GM12878 (cell line): ENCODE measurements around the gene CCDC18. TPM values are rescaled to one million over a fixed set of nuclear protein-coding genes. Genes with fewer than 3 reads are reported as not detected.
A peak's percentile ranks its signal among the peaks of the same experiment; 100 is the strongest.

Experiments
- ATAC-seq: fragments of 200-7000 bp; cut with Tn5 transposase; 3 replicates; pipeline ENCODE4 v1.9.1; 2020; ENCODE audit warnings: mild to moderate bottlenecking, moderate library complexity
- BruUV-seq: library from RNA; stranded (reverse); fragments of 400-500 nt; replicated peaks from 2 replicates; lab custom pipeline; 2021; lab: Mats Ljungman, UMichigan
- CTCF ChIA-PET: fragments of 300-600 bp; sonication (Branson Sonifier 250); formaldehyde crosslinking; extraction: SDS; loops from one replicate; lab custom pipeline; 2021; ENCODE audit warnings: inconsistent platforms; lab: Yijun Ruan, JAX
- POLR2A ChIA-PET: fragments of 350-600 bp; formaldehyde crosslinking; extraction: SDS; loops from one replicate; lab custom pipeline; 2021; ENCODE audit warnings: inconsistent platforms; lab: Charles Lee
- RAD21 ChIA-PET: fragments of 300-600 bp; sonication (Branson Sonifier 250); formaldehyde crosslinking; loops from one replicate; lab custom pipeline; 2023; ENCODE audit warnings: antibody characterized with exemption; ENCODE audit not compliant: unreplicated experiment; lab: Charles Lee
- SMC1A ChIA-PET: fragments of 300-600 bp; sonication (Branson Sonifier 250); formaldehyde crosslinking; loops from one replicate; lab custom pipeline; 2023; ENCODE audit not compliant: unreplicated experiment, uncharacterized antibody; lab: Charles Lee
- DNase-seq: peaks from one replicate; pipeline ENCODE4 v3.0.0-alpha.2; 2011; ENCODE audit warnings: low read depth, low spot score
- FAIRE-seq: peaks from 3 replicates; lab custom pipeline; 2011; peaks lifted over from hg19 to GRCh38; lab: Jason Lieb, UNC
- H2AFZ ChIP-seq: 2 replicates; pipeline ENCODE4 v1.6.0; 2011; ENCODE audit warnings: low read depth, low read length, control low read depth; ENCODE audit not compliant: control insufficient read depth
- H3K27ac ChIP-seq: 2 replicates; pipeline ENCODE4 v1.5.1; 2011; ENCODE audit warnings: control low read depth; ENCODE audit not compliant: control insufficient read depth, insufficient read depth
- H3K27me3 ChIP-seq, 2 experiments: replicated peaks in 1 of 2; 2 replicates each; pipeline versions ENCODE4 v1.6.0 to v1.6.1; 2011; ENCODE audit warnings: low read length in 1 of 2; ENCODE audit not compliant: control insufficient read depth in 2 of 2, insufficient read depth in 2 of 2
- H3K36me3 ChIP-seq, 2 experiments: 2 replicates each; pipeline ENCODE4 v1.5.1; 2011; ENCODE audit warnings: low read length in 1 of 2; ENCODE audit not compliant: control insufficient read depth in 2 of 2, insufficient read depth in 2 of 2
- H3K4me1 ChIP-seq: 2 replicates; pipeline ENCODE4 v1.6.1; 2011; ENCODE audit warnings: mild to moderate bottlenecking, low read length, moderate library complexity, mixed read lengths; ENCODE audit not compliant: control insufficient read depth, insufficient read depth
- H3K4me2 ChIP-seq: 2 replicates; pipeline ENCODE4 v1.6.0; 2011; ENCODE audit warnings: control low read depth; ENCODE audit not compliant: control insufficient read depth, insufficient read depth
- H3K4me3 ChIP-seq: fragments of 200-600 bp; sonication (generic); 2 replicates; pipeline ENCODE4 v1.5.1; 2016
- H3K79me2 ChIP-seq: 2 replicates; pipeline ENCODE4 v1.6.0; 2011; ENCODE audit warnings: low read length; ENCODE audit not compliant: control insufficient read depth, insufficient read depth
- H3K9ac ChIP-seq: 2 replicates; pipeline ENCODE4 v1.8.0; 2011; ENCODE audit warnings: low read length, control low read depth, mixed read lengths; ENCODE audit not compliant: control insufficient read depth, insufficient read depth
- H3K9me3 ChIP-seq: replicated peaks from 3 replicates; pipeline ENCODE4 v1.5.1; 2011; ENCODE audit warnings: mild to moderate bottlenecking, low read length; ENCODE audit not compliant: control insufficient read depth, insufficient read depth
- H4K20me1 ChIP-seq: 2 replicates; pipeline ENCODE4 v1.6.0; 2011; ENCODE audit not compliant: control insufficient read depth, insufficient read depth
- ATF2 ChIP-seq: IDR thresholded peaks from 2 replicates; pipeline ENCODE4 v1.6.1; 2012; ENCODE audit warnings: low read length, inconsistent platforms
- BCL11A ChIP-seq: IDR thresholded peaks from 2 replicates; pipeline ENCODE4 v1.6.1; 2011; ENCODE audit warnings: low read depth, low read length
- BHLHE40 ChIP-seq, 2 experiments: fragments of 450-650 bp in 1 of 2; IDR thresholded peaks; 2 replicates each; pipeline ENCODE4 v1.6.1; 2011 to 2017; ENCODE audit warnings: low read depth in 2 of 2, borderline replicate concordance in 1 of 2, improper control_type of control experiment in 1 of 2, low read length in 1 of 2, mild to moderate bottlenecking in 1 of 2
- CTCF ChIP-seq, 3 experiments: IDR thresholded peaks in 2 of 3; conservative IDR thresholded peaks in 1 of 3; 2 replicates each; pipeline ENCODE4 v1.5.1; 2011; ENCODE audit warnings: low read depth in 3 of 3, low read length in 3 of 3, mild to moderate bottlenecking in 3 of 3, control low read depth in 2 of 3, moderate library complexity in 2 of 3, inconsistent platforms in 1 of 3, mixed read lengths in 1 of 3; ENCODE audit not compliant: control insufficient read depth in 2 of 3, insufficient read depth in 1 of 3; ENCODE audit errors: extremely low read depth in 1 of 3
- ELK1 ChIP-seq: IDR thresholded peaks from 2 replicates; pipeline ENCODE4 v1.6.1; 2012; ENCODE audit warnings: low read depth, low read length, improper control_type of control experiment
- FOXK2 ChIP-seq: fragments of 450-650 bp; IDR thresholded peaks from 2 replicates; pipeline ENCODE4 v1.6.1; 2017; ENCODE audit warnings: mild to moderate bottlenecking, moderate library complexity
- MXI1 ChIP-seq: fragments of 150-350 bp; IDR thresholded peaks from 2 replicates; pipeline ENCODE4 v1.6.1; 2011; ENCODE audit warnings: low read depth, mild to moderate bottlenecking, inconsistent platforms, low read length, improper control_type of control experiment
- POU2F2 ChIP-seq: IDR thresholded peaks from 3 replicates; pipeline ENCODE4 v1.6.1; 2011; ENCODE audit warnings: low read depth, mild to moderate bottlenecking, low read length, borderline replicate concordance
- RB1 ChIP-seq: fragments of 450-650 bp; formaldehyde crosslinking; IDR thresholded peaks from 2 replicates; pipeline ENCODE4 v1.6.1; 2017; ENCODE audit warnings: mild to moderate bottlenecking, borderline replicate concordance
- RCOR1 ChIP-seq: conservative IDR thresholded peaks from 2 replicates; pipeline ENCODE4 v1.6.1; 2012; ENCODE audit warnings: low read depth, low read length, improper control_type of control experiment
- STAT3 ChIP-seq: IDR thresholded peaks from 2 replicates; pipeline ENCODE4 v1.6.1; 2011; ENCODE audit warnings: low read depth, low read length, improper control_type of control experiment
- WGBS: methylation state at CpG from one replicate; pipeline ENCODE4 v1.1.6; 2016; ENCODE audit warnings: low lambda C conversion rate; ENCODE audit not compliant: insufficient replicate concordance, insufficient coverage; ENCODE audit errors: missing lambda C conversion rate; 5-methylcytosine and 5-hydroxymethylcytosine counted together
- in situ Hi-C: fragments of 300-500 bp; cut with MboI; formaldehyde crosslinking; loops from 9 replicates; pipeline ENCODE4 v1.14.3; 2018; ENCODE audit warnings: mixed read lengths
- intact Hi-C: fragments of 100-400 bp; cut with micrococcal nuclease; formaldehyde crosslinking; loops from one replicate; pipeline ENCODE4 v1.14.2; 2022; ENCODE audit not compliant: unreplicated experiment
- polyA plus RNA-seq, 11 experiments: library from polyadenylated mRNA; depleted of rRNA in 4 of 11; unstranded in 6 of 11; stranded (reverse) in 5 of 11; fragments of >200 nt; fragmentation: Nextera tagmentation in 4 of 11; fragmentation: Illumina TruSeq in 1 of 11; extraction: Ambion mirVana in 4 of 11; extraction: Trizol in 1 of 11; gene quantifications; 1 replicate in 1 of 11; 2 replicates in 10 of 11; pipeline versions ENCODE4 v1.2.1 to v1.2.3, GENCODE V29; 2011 to 2016; ENCODE audit warnings: inconsistent platforms in 2 of 11, missing spikeins in 2 of 11, low read depth in 1 of 11
- total RNA-seq, 4 experiments: library from RNA; depleted of rRNA in 3 of 4; stranded (reverse); fragments of >200 nt in 3 of 4; fragmentation: Illumina TruSeq in 1 of 4; extraction: Trizol in 1 of 4; gene quantifications; 2 replicates each; pipeline versions ENCODE4 v1.2.1 to v1.2.3, GENCODE V29; 2013 to 2021

The CCDC18 gene
- total and polyA plus RNA-seq, 10 of the 15 experiments (the other 5 are each of a cell fraction or from before 2014, with no cell fraction given), result 15.6 to 34.9 (median 19.5) TPM

- no peak for FAIRE-seq
- peak overlapping the region; percentile 99 for H3K27ac ChIP-seq
- H3K9me3 ChIP-seq, result peaks cover 4% of the 10 kb centered on the region
- peaks cover 90% of the 10 kb centered on the region for H3K79me2 ChIP-seq
- peak overlapping the region; percentile 99 for H3K9ac ChIP-seq
- intact Hi-C loops (loop anchor here (2.0 to 10.0 kb wide), 2 partner anchors 344 to 668 kb away; partner anchors contain the start of gene RPL5), in situ Hi-C loops (no loop called here)
- H4K20me1 ChIP-seq, result peaks cover 2% of the 10 kb centered on the region; the same call in 1 of the 2 replicates
- SMC1A ChIA-PET, result interaction anchor here (1.1 to 1.7 kb wide), 5 partner anchors 8 to 98 kb away, joined by 3 to 7 read pairs (median 4); partner anchors contain the start of gene MTF2
- H3K27me3 ChIP-seq, result no peaks in the 10 kb centered on the region
- DNase-seq, result no peak
- 2% methylated on average over 5 of the region's 5 CpGs for WGBS
- no peak for ATAC-seq
- BruUV-seq, result no TSS peak
- H3K4me3 ChIP-seq, result peak overlapping the region; percentile 89
- no peak for TF ChIP-seq RCOR1
- TF ChIP-seq ELK1, result no peak
- TF ChIP-seq MXI1, result peak; percentile 22; the same call in 1 of the 2 replicates
- no peak for TF ChIP-seq FOXK2
- TF ChIP-seq ATF2, result no peak
- no peak for TF ChIP-seq POU2F2
- no peak for TF ChIP-seq STAT3
- TF ChIP-seq RB1, result no peak
- TF ChIP-seq BCL11A, result no peak
- TF ChIP-seq CTCF (IDR thresholded peaks at IDR 0.05 in 2 of 3, conservative IDR thresholded peaks at IDR 0.05 in 1 of 3; ENCODE audit: control insufficient read depth in 2 of 3, extremely low read depth in 1 of 3, insufficient read depth in 1 of 3, low read depth in 3 of 3, low read length in 3 of 3), result no peak
- TF ChIP-seq BHLHE40 (IDR thresholded peaks at IDR 0.05; ENCODE audit: borderline replicate concordance in 1 of 2, low read depth in 2 of 2, low read length in 1 of 2), result peak; percentile 53 to 59; a peak in 2 of 4 replicates
- H3K36me3 ChIP-seq, result peaks cover 2 to 7% of the 10 kb centered on the region in 2 experiments; a peak in 2 of 4 replicates
- CTCF ChIA-PET, result interaction anchor here (0.7 to 1.4 kb wide), 2 partner anchors 91 to 98 kb away, joined by 5 to 10 read pairs; no protein-coding TSS in a partner anchor
- H2AFZ ChIP-seq, result no peak overlapping the region
- no peaks in the 10 kb centered on the region; the same call in 1 of the 2 replicates for H3K4me1 ChIP-seq
- peak overlapping the region; percentile 89; the same call in 1 of the 2 replicates for H3K4me2 ChIP-seq
- RAD21 ChIA-PET, result interaction anchor here (1.1 to 1.4 kb wide), 3 partner anchors 97 to 255 kb away, joined by 3 to 10 read pairs (median 3); no protein-coding TSS in a partner anchor
- POLR2A ChIA-PET, result interaction anchor here (0.7 to 2.6 kb wide), 6 partner anchors 12 to 216 kb away, joined by 3 to 15 read pairs (median 5); partner anchors contain the start of gene MTF2
These were observed 2.1 kb upstream of the CCDC18 start for GRCh38 chr1:93178418-93178817.
